Heart left ventricle (tissue), 13 donors: ENCODE results near the gene BTG1.
A peak's percentile ranks its signal among the peaks of the same experiment; 100 is the strongest.

Experiments used
- CTCF ChIP-seq, 12 donors: fragments of 200-600 bp; sonication (generic) in 4 of 12; IDR thresholded peaks; one replicate each; pipeline versions ENCODE4 v1.5.0 to v1.8.0; 2018 to 2022; ENCODE audit warnings: antibody characterized with exemption in 12 of 12, mild to moderate bottlenecking in 5 of 12
- POLR2A ChIP-seq, 2 donors: fragments of 450-650 bp; IDR thresholded peaks; one replicate each; pipeline ENCODE4 v1.6.1; 2017; ENCODE audit warnings: antibody characterized with exemption in 2 of 2, mild to moderate bottlenecking in 2 of 2, moderate library complexity in 2 of 2
- donor health status: ischemic (EF 13 %, LVEDD 7.1; RV severe dilation, severe dysfunction).
- donor health status: DM: no; HTN: yes; CAD: no.
- donor health status: DM: no; HTN: no; CAD: no.
- donor health status: ischemic (EF 25% LVEDD 6.9; RV normal size, moderate dysfunction).
- donor health status: ischemic (EF 25% LVEDD 5.7; RV mildly dilated, moderate dysfunction).
- donor health status: ischemic (EF 35%, LVEDD 5.7; RV mildly dilated, moderate dysfunction).
- donor health status: nonischemic (EF 11% LVEDD 7.7; RV severe dilation, severe dysfunction).
- donor health status: DM: yes; HTN: yes; CAD: no.
- donor health status: PGD.
- donor health status: ischemic (EF 29% LVEDD 5.4; RV normal size, mild dysfunction).
- donor health status: nonischemic (EF 23%, LVEDD 6.1; RV moderate dilation, normal function).

- TF ChIP-seq CTCF (IDR thresholded peaks at IDR 0.05) (peak in 1 of 12 donors; percentile 7), POLR2A (IDR thresholded peaks at IDR 0.05) (peak; percentile 95 to 99)
Measured at GRCh38 chr12:92145731-92146496, at the start of gene BTG1.
